ENCODE data around the gene RIF1.

The RIF1 gene

DNA sequence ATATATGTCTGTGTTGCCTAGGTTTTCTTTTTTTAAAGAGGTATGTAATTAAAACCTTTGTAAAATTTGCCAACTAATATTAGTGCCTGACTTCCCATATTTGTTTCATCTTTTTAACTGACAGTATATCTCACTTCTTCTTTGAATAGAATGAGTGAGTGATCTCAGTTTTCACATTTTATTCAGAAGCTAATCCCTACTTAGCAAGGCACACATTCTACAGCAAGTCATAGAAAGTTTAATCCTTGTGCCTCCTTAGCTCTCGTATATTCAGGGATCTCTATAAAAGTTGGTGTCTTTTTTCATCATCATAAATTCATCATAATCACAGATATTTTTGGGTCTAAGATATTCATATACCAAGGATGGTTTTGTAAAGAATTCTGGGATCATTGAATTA is 66.6 kb downstream of the RIF1 start:
- Histone ChIP-seq H3K27me3 (ENCODE audit: control insufficient read depth, insufficient read depth, low read length) (no peaks in the 10 kb centered on the region), H3K36me3 (ENCODE audit: control insufficient read depth, insufficient read depth, low read length) (peaks cover 2% of the 10 kb centered on the region; the same call in 1 of the 2 replicates), H3K4me3 (ENCODE audit: low read length) (no peak overlapping the region), H3K9me3 (ENCODE audit: control insufficient read depth, insufficient read depth, low read length) (no peaks in the 10 kb centered on the region), H3K27ac (ENCODE audit: low read length) (no peak overlapping the region), H3K4me1 (ENCODE audit: control insufficient read depth, insufficient read depth, low read length) (no peaks in the 10 kb centered on the region)
- no peak for DNase-seq (ENCODE audit: low read depth, low spot score)
- no CpG with 5 or more reads among the region's 1 CpG for WGBS (ENCODE audit: insufficient coverage, insufficient read length)

GRCh38 chr2:151478011-151478410 is 68.3 kb downstream of the RIF1 start:
- H3K27me3 ChIP-seq (ENCODE audit: control insufficient read depth, insufficient read depth, low read length) = no peaks in the 10 kb centered on the region
- WGBS (ENCODE audit: insufficient coverage, insufficient read length) = no CpG with 5 or more reads among the region's 4 CpGs
- H3K36me3 ChIP-seq (ENCODE audit: control insufficient read depth, insufficient read depth, low read length) = peaks cover 2% of the 10 kb centered on the region; the same call in 1 of the 2 replicates
- no peaks in the 10 kb centered on the region for H3K4me1 ChIP-seq (ENCODE audit: control insufficient read depth, insufficient read depth, low read length)
- no peak overlapping the region for H3K27ac ChIP-seq (ENCODE audit: low read length)
- DNase-seq (ENCODE audit: low read depth, low spot score) = no peak
- no peak overlapping the region for H3K4me3 ChIP-seq (ENCODE audit: low read length)
- H3K9me3 ChIP-seq (ENCODE audit: control insufficient read depth, insufficient read depth, low read length) = no peaks in the 10 kb centered on the region

DNA sequence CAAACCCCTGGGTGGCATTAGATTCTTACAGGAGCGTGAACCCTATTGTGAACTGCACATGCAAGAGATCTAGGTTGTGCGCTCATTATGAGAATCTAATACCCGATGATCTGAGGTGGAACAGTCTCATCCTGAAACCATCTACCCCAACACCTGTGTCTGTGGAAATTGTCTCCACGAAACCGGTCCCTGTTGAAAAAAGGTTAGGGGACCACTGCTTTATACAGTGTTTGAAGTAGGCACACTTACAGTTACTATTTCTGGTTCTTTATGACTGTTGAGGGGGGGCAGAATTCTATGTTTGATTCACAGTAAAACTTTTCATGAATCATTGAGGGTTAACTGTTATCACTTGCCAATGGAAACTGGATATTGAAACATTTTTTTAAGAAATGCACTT is 72.0 kb downstream of the RIF1 start:
- H3K4me3 ChIP-seq (ENCODE audit: low read length) = no peak overlapping the region
- no peaks in the 10 kb centered on the region for H3K27me3 ChIP-seq (ENCODE audit: control insufficient read depth, insufficient read depth, low read length)
- H3K27ac ChIP-seq (ENCODE audit: low read length) = no peak overlapping the region
- DNase-seq (ENCODE audit: low read depth, low spot score) = no peak
- no peaks in the 10 kb centered on the region; the same call in 1 of the 2 replicates for H3K36me3 ChIP-seq (ENCODE audit: control insufficient read depth, insufficient read depth, low read length)
- H3K4me1 ChIP-seq (ENCODE audit: control insufficient read depth, insufficient read depth, low read length) = no peaks in the 10 kb centered on the region
- no peaks in the 10 kb centered on the region for H3K9me3 ChIP-seq (ENCODE audit: control insufficient read depth, insufficient read depth, low read length)
- WGBS (ENCODE audit: insufficient coverage, insufficient read length) = no CpG with 5 or more reads among the region's 5 CpGs

GRCh38 chr2:151482171-151482725 is 72.5 kb downstream of the RIF1 start:
- H3K9me3 ChIP-seq (ENCODE audit: control insufficient read depth, insufficient read depth, low read length) = no peaks in the 10 kb centered on the region
- no peak overlapping the region for H3K27ac ChIP-seq (ENCODE audit: low read length)
- DNase-seq (ENCODE audit: low read depth, low spot score) = no peak
- H3K36me3 ChIP-seq (ENCODE audit: control insufficient read depth, insufficient read depth, low read length) = no peaks in the 10 kb centered on the region; the same call in 1 of the 2 replicates
- no peaks in the 10 kb centered on the region for H3K27me3 ChIP-seq (ENCODE audit: control insufficient read depth, insufficient read depth, low read length)
- 100% methylated on average over 1 of the region's 4 CpGs for WGBS (ENCODE audit: insufficient coverage, insufficient read length)
- H3K4me3 ChIP-seq (ENCODE audit: low read length) = no peak overlapping the region
- H3K4me1 ChIP-seq (ENCODE audit: control insufficient read depth, insufficient read depth, low read length) = no peaks in the 10 kb centered on the region

DNA sequence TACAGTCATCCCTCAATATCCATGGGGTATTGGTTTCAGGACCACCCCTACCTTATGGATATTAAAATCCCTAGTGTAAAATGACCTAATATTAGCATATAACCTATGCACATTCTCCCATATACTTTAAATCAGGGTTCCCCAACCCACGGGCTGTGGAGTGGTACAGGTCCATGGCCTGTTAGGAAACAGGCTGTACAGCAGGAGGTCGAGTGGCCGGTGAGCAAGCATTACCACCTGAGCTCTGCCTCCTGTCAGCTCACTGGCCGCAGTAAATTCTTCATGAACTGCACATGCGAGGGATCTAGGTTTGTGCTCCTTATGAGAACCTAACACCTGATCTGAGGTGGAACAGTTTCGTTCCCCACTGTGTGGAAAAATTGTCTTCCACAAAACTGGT is 73.8 kb downstream of the RIF1 start:
- H3K36me3 ChIP-seq (ENCODE audit: control insufficient read depth, insufficient read depth, low read length) = no peaks in the 10 kb centered on the region
- no CpG with 5 or more reads among the region's 6 CpGs for WGBS (ENCODE audit: insufficient coverage, insufficient read length)
- no peaks in the 10 kb centered on the region for H3K27me3 ChIP-seq (ENCODE audit: control insufficient read depth, insufficient read depth, low read length)
- no peaks in the 10 kb centered on the region for H3K4me1 ChIP-seq (ENCODE audit: control insufficient read depth, insufficient read depth, low read length)
- no peak for DNase-seq (ENCODE audit: low read depth, low spot score)
- no peaks in the 10 kb centered on the region for H3K9me3 ChIP-seq (ENCODE audit: control insufficient read depth, insufficient read depth, low read length)
- no peak overlapping the region for H3K4me3 ChIP-seq (ENCODE audit: low read length)
- no peak overlapping the region for H3K27ac ChIP-seq (ENCODE audit: low read length)

DNA sequence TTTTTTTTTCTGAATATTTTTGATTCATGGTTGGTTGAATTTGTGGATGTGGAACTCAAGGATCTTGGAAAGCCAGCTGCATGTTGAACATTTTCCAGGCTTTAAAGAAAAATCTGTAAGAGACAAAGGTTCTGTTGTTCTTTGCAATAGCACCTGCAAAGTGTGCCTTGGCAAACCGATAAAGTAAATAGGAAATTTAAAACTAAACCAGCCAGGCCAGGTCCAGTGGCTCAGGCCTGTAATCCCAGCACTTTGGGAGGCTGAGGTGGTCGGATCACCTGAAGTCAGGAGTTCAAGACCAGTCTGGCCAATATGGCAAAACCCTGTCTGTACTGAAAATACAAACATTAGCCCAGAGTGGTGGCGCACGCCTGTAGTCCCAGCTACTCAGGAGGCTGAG is 74.4 kb downstream of the RIF1 start:
- no peaks in the 10 kb centered on the region for H3K27me3 ChIP-seq (ENCODE audit: control insufficient read depth, insufficient read depth, low read length)
- no peaks in the 10 kb centered on the region for H3K36me3 ChIP-seq (ENCODE audit: control insufficient read depth, insufficient read depth, low read length)
- no peaks in the 10 kb centered on the region for H3K9me3 ChIP-seq (ENCODE audit: control insufficient read depth, insufficient read depth, low read length)
- H3K4me3 ChIP-seq (ENCODE audit: low read length) = no peak overlapping the region
- H3K4me1 ChIP-seq (ENCODE audit: control insufficient read depth, insufficient read depth, low read length) = no peaks in the 10 kb centered on the region
- WGBS (ENCODE audit: insufficient coverage, insufficient read length) = no CpG with 5 or more reads among the region's 4 CpGs
- H3K27ac ChIP-seq (ENCODE audit: low read length) = no peak overlapping the region
- DNase-seq (ENCODE audit: low read depth, low spot score) = no peak

DNA sequence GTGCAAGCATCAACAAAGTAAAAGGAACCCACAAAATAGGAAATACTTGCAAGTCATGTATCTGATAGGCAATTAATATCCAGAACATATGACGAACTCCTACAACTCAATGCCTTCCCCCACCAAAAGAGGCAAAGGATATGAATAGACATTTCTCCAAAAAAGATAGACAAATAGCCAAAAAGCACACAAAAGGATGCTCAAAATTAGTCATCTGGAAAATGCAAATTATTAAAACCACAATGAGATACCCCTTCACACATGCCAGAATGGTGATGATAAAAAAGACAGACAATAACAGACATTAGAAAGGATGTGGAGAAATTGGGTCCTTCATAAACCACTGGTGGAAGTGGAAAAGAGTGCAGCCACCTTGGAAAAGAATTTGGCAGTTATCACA is 76.4 kb downstream of the RIF1 start:
- no CpG with 5 or more reads among the region's 1 CpG for WGBS (ENCODE audit: insufficient coverage, insufficient read length)
- no peak for DNase-seq (ENCODE audit: low read depth, low spot score)

DNA sequence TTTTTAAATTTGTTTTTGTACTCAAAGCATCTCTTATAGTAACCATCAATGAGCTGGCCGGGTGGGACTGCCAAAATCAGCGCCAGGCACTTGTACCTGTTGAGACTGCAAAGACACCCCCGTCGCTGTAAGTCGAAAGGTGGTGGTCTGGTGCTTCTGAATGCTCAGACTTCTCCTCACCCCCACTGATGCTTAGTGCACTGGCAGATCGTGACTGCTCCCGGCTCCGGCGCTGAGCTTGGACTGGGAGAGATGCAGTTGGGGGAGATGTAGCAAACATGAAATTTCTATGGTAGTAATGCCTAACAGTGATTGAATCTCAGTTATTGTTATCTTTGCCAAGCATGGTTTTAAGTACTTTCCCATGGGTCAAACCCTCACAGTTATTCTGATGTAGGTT is 80.6 kb downstream of the RIF1 start:
- H3K36me3 ChIP-seq (ENCODE audit: control insufficient read depth, insufficient read depth, low read length) = no peaks in the 10 kb centered on the region
- H3K4me3 ChIP-seq (ENCODE audit: low read length) = no peak overlapping the region
- no peaks in the 10 kb centered on the region for H3K27me3 ChIP-seq (ENCODE audit: control insufficient read depth, insufficient read depth, low read length)
- H3K9me3 ChIP-seq (ENCODE audit: control insufficient read depth, insufficient read depth, low read length) = no peaks in the 10 kb centered on the region
- peaks cover 1% of the 10 kb centered on the region; the same call in 1 of the 2 replicates for H3K4me1 ChIP-seq (ENCODE audit: control insufficient read depth, insufficient read depth, low read length)
- H3K27ac ChIP-seq (ENCODE audit: low read length) = no peak overlapping the region
- no peak for DNase-seq (ENCODE audit: low read depth, low spot score)
- no CpG with 5 or more reads among the region's 9 CpGs for WGBS (ENCODE audit: insufficient coverage, insufficient read length)

More for the DNA sequence above, 76.4 kb downstream of the RIF1 start:
- H3K4me1 ChIP-seq (ENCODE audit: control insufficient read depth, insufficient read depth, low read length) = no peaks in the 10 kb centered on the region
- H3K27ac ChIP-seq (ENCODE audit: low read length) = no peak overlapping the region
- H3K36me3 ChIP-seq (ENCODE audit: control insufficient read depth, insufficient read depth, low read length) = no peaks in the 10 kb centered on the region
- no peaks in the 10 kb centered on the region for H3K27me3 ChIP-seq (ENCODE audit: control insufficient read depth, insufficient read depth, low read length)
- no peaks in the 10 kb centered on the region for H3K9me3 ChIP-seq (ENCODE audit: control insufficient read depth, insufficient read depth, low read length)
- H3K4me3 ChIP-seq (ENCODE audit: low read length) = no peak overlapping the region

- Histone ChIP-seq H3K36me3 (ENCODE audit: control insufficient read depth, insufficient read depth, low read length) (no peaks in the 10 kb centered on the region), H3K4me3 (ENCODE audit: low read length) (no peak overlapping the region), H3K27ac (ENCODE audit: low read length) (no peak overlapping the region), H3K4me1 (ENCODE audit: control insufficient read depth, insufficient read depth, low read length) (peaks cover 1% of the 10 kb centered on the region; the same call in 1 of the 2 replicates), H3K9me3 (ENCODE audit: control insufficient read depth, insufficient read depth, low read length) (no peaks in the 10 kb centered on the region), H3K27me3 (ENCODE audit: control insufficient read depth, insufficient read depth, low read length) (no peaks in the 10 kb centered on the region)
- no CpG with 5 or more reads among the region's 4 CpGs for WGBS (ENCODE audit: insufficient coverage, insufficient read length)
- no peak for DNase-seq (ENCODE audit: low read depth, low spot score)
These were observed 81.8 kb downstream of the RIF1 start for GRCh38 chr2:151491496-151491895.

- Histone ChIP-seq H3K9me3 (ENCODE audit: control insufficient read depth, insufficient read depth, low read length) (no peaks in the 10 kb centered on the region), H3K27me3 (ENCODE audit: control insufficient read depth, insufficient read depth, low read length) (no peaks in the 10 kb centered on the region), H3K36me3 (ENCODE audit: control insufficient read depth, insufficient read depth, low read length) (no peaks in the 10 kb centered on the region), H3K27ac (ENCODE audit: low read length) (no peak overlapping the region), H3K4me3 (ENCODE audit: low read length) (no peak overlapping the region), H3K4me1 (ENCODE audit: control insufficient read depth, insufficient read depth, low read length) (no peaks in the 10 kb centered on the region)
- no peak for DNase-seq (ENCODE audit: low read depth, low spot score)
- WGBS (ENCODE audit: insufficient coverage, insufficient read length) = no CpG with 5 or more reads among the region's 1 CpG
These were observed 88.5 kb downstream of the RIF1 start for GRCh38 chr2:151498178-151498577.

DNA sequence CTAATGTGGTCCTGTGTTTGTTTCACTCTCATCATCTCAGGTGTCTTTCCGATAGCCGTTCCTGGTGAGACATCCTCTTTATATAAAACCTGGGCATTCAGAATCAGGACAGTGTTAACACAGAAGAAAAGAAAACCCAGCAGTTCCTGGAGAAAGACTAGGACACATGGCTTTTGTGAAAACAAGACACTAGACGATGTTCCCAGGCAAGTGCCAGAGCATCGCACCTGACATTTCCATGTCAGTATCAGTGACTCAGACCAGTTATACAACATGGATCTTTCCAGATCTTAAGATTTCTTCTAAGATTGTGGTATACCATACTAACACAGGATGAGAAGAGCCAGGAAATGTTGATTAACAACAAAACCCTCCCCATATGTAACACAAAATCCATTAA is 96.5 kb downstream of the RIF1 start:
- no CpG with 5 or more reads among the region's 4 CpGs for WGBS (ENCODE audit: insufficient coverage, insufficient read length)
- Histone ChIP-seq H3K4me3 (ENCODE audit: low read length) (no peak overlapping the region), H3K9me3 (ENCODE audit: control insufficient read depth, insufficient read depth, low read length) (no peaks in the 10 kb centered on the region), H3K27ac (ENCODE audit: low read length) (no peak overlapping the region), H3K36me3 (ENCODE audit: control insufficient read depth, insufficient read depth, low read length) (no peaks in the 10 kb centered on the region), H3K27me3 (ENCODE audit: control insufficient read depth, insufficient read depth, low read length) (no peaks in the 10 kb centered on the region), H3K4me1 (ENCODE audit: control insufficient read depth, insufficient read depth, low read length) (no peaks in the 10 kb centered on the region)
- no peak for DNase-seq (ENCODE audit: low read depth, low spot score)

Data from iPS DF 6.9 (cell line).